GM19043 (cell line): ENCODE data around the gene ANKS1B.

Experiments
- ATAC-seq: cut with Tn5 transposase; IDR thresholded peaks from one replicate; pipeline ENCODE4 v1.9.1; 2021; ENCODE audit warnings: low read depth; ENCODE audit not compliant: unreplicated experiment

Gene ANKS1B

GRCh38 chr12:98918176-98918863 is 1066.4 kb downstream of the ANKS1B start:
- ATAC-seq = no peak

- ATAC-seq = no peak
Measured at GRCh38 chr12:98916106-98916505, 1068.6 kb downstream of the ANKS1B start.

GRCh38 chr12:98912401-98912974 is 1072.2 kb downstream of the ANKS1B start:
- no peak for ATAC-seq

- ATAC-seq = no peak
Measured at GRCh38 chr12:98911396-98911795, 1073.3 kb downstream of the ANKS1B start.

GRCh38 chr12:98909746-98910145 is 1075.0 kb downstream of the ANKS1B start:
- ATAC-seq = no peak

GRCh38 chr12:98908866-98909265 is 1075.9 kb downstream of the ANKS1B start:
- no peak for ATAC-seq

- no peak for ATAC-seq
Measured at GRCh38 chr12:98903875-98904274, 1080.9 kb downstream of the ANKS1B start.

GRCh38 chr12:98901189-98901588 is 1083.5 kb downstream of the ANKS1B start:
- no peak for ATAC-seq

GRCh38 chr12:98896938-98897337 is 1087.8 kb downstream of the ANKS1B start:
- ATAC-seq = no peak

GRCh38 chr12:98895086-98895651 is 1089.6 kb downstream of the ANKS1B start:
- no peak for ATAC-seq

- ATAC-seq = no peak
Measured at GRCh38 chr12:98894412-98895085, 1090.2 kb downstream of the ANKS1B start.

GRCh38 chr12:98893675-98894411 is 1090.9 kb downstream of the ANKS1B start:
- no peak for ATAC-seq

GRCh38 chr12:98893126-98893674 is 1091.5 kb downstream of the ANKS1B start:
- no peak for ATAC-seq

GRCh38 chr12:98885778-98886177 is 1099.0 kb downstream of the ANKS1B start:
- ATAC-seq = no peak

- no peak for ATAC-seq
Measured at GRCh38 chr12:98883231-98883630, 1101.5 kb downstream of the ANKS1B start.

- no peak for ATAC-seq
Measured at GRCh38 chr12:98882526-98882925, 1102.2 kb downstream of the ANKS1B start.

- no peak for ATAC-seq
Measured at GRCh38 chr12:98873776-98874175, 1111.0 kb downstream of the ANKS1B start.

GRCh38 chr12:98870504-98870903 is 1114.2 kb downstream of the ANKS1B start:
- no peak for ATAC-seq

- no peak for ATAC-seq
Measured at GRCh38 chr12:98869886-98870503, 1114.7 kb downstream of the ANKS1B start.

- no peak for ATAC-seq
Measured at GRCh38 chr12:98868538-98868937, 1116.2 kb downstream of the ANKS1B start.
